HL-60 (cell line): ENCODE results near the gene ABHD8.
"Not testable (repeated sequence)": the region's sequence is repeated elsewhere in the genome, so short reads cannot be mapped to it uniquely, and the experiment has no call there.

Source experiments
- DNase-seq, 2 experiments: peaks; one replicate each; pipeline ENCODE4 v3.0.0-alpha.2; 2010 to 2020; ENCODE audit warnings: low read depth in 1 of 2, low spot score in 1 of 2
- H3K27ac ChIP-seq: fragments of 250-450 bp; sonication (Bioruptor Pico); replicated peaks from 2 replicates; pipeline ENCODE4 v1.5.1; 2020; ENCODE audit warnings: mild to moderate bottlenecking, moderate library complexity
- H3K27me3 ChIP-seq: fragments of 250-450 bp; sonication (Bioruptor Pico); 2 replicates; pipeline ENCODE4 v1.5.1; 2021; ENCODE audit warnings: mild to moderate bottlenecking, moderate library complexity; ENCODE audit not compliant: insufficient read depth, poor library complexity, severe bottlenecking
- H3K4me3 ChIP-seq: replicated peaks from 2 replicates; pipeline ENCODE4 v1.5.1; 2011; ENCODE audit warnings: mild to moderate bottlenecking, control low read depth, low read length; ENCODE audit not compliant: insufficient read depth
- GABPA ChIP-seq: IDR thresholded peaks from 2 replicates; pipeline ENCODE4 v1.6.1; 2012; ENCODE audit warnings: low read depth
- POLR2AphosphoS5 ChIP-seq: IDR thresholded peaks from 2 replicates; pipeline ENCODE4 v1.6.1; 2012; ENCODE audit warnings: low read depth
- SPI1 ChIP-seq: IDR thresholded peaks from 2 replicates; pipeline ENCODE4 v1.6.1; 2012; ENCODE audit warnings: low read depth, mild to moderate bottlenecking, borderline replicate concordance
- TF ChIP-seq, protein P1 (sequence below): IDR thresholded peaks from one replicate; pipeline ENCODE4 v1.5.1; 2011; ENCODE audit warnings: low read length, control low read depth, inconsistent platforms; ENCODE audit not compliant: insufficient read depth
- TF ChIP-seq, protein P2 (sequence below): IDR thresholded peaks from 2 replicates; pipeline ENCODE4 v1.6.1; 2012; ENCODE audit warnings: low read depth; ENCODE audit not compliant: insufficient replicate concordance

Gene ABHD8

DNA sequence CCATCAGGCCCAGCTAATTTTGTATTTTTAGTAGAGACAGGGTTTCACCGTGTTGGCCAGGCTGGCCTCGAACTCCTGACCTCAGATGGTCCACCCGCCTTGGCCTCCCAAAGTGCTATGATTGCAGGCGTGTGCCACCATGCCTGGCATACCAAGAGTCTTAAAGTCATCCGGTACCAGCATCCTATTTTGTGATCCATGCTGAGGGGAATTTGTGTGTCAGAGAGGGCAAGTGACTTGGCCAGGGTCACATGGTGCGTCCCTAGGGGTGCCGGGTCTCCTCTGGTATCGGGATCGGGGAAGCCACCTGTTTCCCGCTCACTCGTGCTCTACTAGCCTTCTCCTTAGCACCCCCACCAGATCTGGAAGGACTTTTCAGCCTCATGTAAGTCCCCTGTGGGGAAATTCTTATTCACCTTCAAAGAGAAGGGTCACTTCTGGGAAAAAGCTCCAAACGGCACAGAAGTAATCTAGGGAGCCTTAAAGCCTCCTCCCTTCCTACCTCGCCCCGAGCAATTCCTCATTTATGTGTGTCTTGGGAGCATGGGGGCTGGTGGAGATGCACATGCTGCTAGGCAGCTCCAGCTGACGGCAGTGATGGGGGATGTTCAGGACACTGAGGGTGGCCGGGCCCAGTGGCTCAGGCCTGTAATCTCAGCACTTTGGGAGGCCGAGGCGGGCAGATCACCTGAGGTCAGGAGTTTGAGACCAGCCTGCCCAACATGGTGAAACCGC lies 27.6 kb downstream of the ABHD8 start:
- TF ChIP-seq GABPA = no peak
- TF ChIP-seq POLR2AphosphoS5 = no peak
- TF ChIP-seq, protein P1, sequence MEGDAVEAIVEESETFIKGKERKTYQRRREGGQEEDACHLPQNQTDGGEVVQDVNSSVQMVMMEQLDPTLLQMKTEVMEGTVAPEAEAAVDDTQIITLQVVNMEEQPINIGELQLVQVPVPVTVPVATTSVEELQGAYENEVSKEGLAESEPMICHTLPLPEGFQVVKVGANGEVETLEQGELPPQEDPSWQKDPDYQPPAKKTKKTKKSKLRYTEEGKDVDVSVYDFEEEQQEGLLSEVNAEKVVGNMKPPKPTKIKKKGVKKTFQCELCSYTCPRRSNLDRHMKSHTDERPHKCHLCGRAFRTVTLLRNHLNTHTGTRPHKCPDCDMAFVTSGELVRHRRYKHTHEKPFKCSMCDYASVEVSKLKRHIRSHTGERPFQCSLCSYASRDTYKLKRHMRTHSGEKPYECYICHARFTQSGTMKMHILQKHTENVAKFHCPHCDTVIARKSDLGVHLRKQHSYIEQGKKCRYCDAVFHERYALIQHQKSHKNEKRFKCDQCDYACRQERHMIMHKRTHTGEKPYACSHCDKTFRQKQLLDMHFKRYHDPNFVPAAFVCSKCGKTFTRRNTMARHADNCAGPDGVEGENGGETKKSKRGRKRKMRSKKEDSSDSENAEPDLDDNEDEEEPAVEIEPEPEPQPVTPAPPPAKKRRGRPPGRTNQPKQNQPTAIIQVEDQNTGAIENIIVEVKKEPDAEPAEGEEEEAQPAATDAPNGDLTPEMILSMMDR = no peak
- TF ChIP-seq, protein P2, sequence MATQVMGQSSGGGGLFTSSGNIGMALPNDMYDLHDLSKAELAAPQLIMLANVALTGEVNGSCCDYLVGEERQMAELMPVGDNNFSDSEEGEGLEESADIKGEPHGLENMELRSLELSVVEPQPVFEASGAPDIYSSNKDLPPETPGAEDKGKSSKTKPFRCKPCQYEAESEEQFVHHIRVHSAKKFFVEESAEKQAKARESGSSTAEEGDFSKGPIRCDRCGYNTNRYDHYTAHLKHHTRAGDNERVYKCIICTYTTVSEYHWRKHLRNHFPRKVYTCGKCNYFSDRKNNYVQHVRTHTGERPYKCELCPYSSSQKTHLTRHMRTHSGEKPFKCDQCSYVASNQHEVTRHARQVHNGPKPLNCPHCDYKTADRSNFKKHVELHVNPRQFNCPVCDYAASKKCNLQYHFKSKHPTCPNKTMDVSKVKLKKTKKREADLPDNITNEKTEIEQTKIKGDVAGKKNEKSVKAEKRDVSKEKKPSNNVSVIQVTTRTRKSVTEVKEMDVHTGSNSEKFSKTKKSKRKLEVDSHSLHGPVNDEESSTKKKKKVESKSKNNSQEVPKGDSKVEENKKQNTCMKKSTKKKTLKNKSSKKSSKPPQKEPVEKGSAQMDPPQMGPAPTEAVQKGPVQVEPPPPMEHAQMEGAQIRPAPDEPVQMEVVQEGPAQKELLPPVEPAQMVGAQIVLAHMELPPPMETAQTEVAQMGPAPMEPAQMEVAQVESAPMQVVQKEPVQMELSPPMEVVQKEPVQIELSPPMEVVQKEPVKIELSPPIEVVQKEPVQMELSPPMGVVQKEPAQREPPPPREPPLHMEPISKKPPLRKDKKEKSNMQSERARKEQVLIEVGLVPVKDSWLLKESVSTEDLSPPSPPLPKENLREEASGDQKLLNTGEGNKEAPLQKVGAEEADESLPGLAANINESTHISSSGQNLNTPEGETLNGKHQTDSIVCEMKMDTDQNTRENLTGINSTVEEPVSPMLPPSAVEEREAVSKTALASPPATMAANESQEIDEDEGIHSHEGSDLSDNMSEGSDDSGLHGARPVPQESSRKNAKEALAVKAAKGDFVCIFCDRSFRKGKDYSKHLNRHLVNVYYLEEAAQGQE = no peak
- no peak for TF ChIP-seq SPI1
- no peak overlapping the region for H3K4me3 ChIP-seq
- H3K27ac ChIP-seq = no peak overlapping the region
- no peak for DNase-seq
- H3K27me3 ChIP-seq = no peaks in the 10 kb centered on the region

DNA sequence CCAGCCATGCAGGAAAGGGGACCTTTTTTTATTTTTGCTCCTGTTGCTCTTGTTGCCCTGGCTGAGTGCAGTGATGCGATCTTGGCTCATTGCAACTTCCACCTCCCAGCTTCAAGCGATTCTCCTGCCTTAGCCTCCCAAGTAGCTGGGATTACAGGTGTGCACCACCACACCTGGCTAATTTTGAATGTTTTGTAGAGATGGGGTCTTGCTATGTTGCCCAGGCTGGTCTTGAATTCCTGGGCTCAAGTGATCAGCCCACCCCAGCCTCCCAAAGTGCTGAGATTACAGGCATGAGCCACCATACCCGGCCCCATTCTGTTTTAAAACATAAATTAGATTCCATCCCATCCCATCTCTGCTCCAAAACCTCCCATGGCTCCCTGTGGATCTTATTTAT lies 28.3 kb downstream of the ABHD8 start:
- not testable (repeated sequence) for H3K27me3 ChIP-seq, H3K4me3 ChIP-seq, DNase-seq, H3K27ac ChIP-seq

DNA sequence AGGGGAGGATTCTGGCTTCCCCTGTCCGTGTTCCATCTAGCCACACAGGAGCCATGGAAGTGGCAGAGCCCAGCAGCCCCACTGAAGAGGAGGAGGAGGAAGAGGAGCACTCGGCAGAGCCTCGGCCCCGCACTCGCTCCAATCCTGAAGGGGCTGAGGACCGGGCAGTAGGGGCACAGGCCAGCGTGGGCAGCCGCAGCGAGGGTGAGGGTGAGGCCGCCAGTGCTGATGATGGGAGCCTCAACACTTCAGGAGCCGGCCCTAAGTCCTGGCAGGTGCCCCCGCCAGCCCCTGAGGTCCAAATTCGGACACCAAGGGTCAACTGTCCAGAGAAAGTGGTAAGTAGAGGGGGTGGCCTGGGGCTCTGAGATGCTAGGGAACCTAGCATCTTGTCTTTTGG lies 34.5 kb downstream of the ABHD8 start:
- no peak for DNase-seq
- H3K4me3 ChIP-seq = no peak overlapping the region
- TF ChIP-seq GABPA (no peak), SPI1 (no peak), POLR2AphosphoS5 (no peak)
- TF ChIP-seq, protein P2 = no peak
- TF ChIP-seq, protein P1 = no peak
- no peak overlapping the region for H3K27ac ChIP-seq
- no peaks in the 10 kb centered on the region for H3K27me3 ChIP-seq

DNA sequence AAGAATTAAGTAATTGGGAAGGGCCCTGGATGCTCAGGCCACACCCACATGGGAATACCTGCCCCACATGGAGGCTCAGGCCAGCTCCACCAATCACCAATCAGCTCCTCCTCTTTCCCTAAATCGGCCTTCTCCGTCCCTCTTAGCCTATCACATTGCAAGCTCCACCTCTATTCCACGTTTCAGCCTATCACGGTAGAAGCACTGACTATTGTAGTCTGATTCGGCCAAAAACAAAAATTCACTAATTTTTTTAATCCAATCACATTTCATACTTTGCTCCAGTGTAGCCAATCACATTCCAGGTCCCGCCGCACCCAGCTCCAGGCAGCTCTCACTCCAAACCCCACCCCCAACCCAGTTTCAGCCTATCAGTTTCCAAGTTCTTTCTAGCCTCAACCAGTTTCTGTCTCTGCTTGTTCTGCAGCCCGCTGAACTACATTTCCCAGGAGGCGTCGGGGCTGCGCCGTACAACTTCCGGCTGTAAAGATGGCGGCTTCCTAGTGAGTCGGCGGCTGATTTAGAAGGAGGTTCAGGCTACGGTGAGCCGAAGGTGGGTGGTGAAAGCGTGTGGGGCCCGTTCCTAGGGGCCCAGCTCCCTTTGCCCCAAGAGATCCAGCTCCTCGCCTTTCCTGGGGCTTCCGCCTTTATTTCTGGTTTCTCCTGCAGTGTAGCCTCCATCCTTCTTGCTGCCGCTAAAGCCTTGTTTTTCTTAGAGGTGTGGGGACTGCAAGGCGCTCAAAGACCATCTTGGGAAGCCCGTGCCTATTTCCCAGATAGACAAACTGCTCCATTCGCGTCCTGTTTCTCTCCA lies 36.0 kb downstream of the ABHD8 start, which contains the start of gene BABAM1:
Gene BABAM1 (plus strand): TSS at position 469 of the 814 bp plus-strand sequence. CDS start 1,364 bp downstream, outside the sequence.
- peak; percentile 91 for TF ChIP-seq GABPA
- TF ChIP-seq, protein P1 = no peak
- peak; percentile 68; the same call in 1 of the 2 replicates for TF ChIP-seq POLR2AphosphoS5
- TF ChIP-seq, protein P2 = peak; percentile 41
- Histone ChIP-seq H3K27me3 (no peaks in the 10 kb centered on the region), H3K4me3 (peak within 1 kb of the TSS; percentile 89), H3K27ac (peak within 1 kb of the TSS; percentile 70)
- DNase-seq = peak; percentile 98 to 99
